Astrocyte of the spinal cord (primary cell): Measurements from ENCODE around the gene PLXNA2.

Source experiments
- DNase-seq: peaks from one replicate; pipeline ENCODE4 v3.0.0; 2011; ENCODE audit warnings: low read depth, low spot score
- H3K4me3 ChIP-seq: 2 replicates; pipeline ENCODE4 v1.5.1; 2011; ENCODE audit warnings: low read depth, mild to moderate bottlenecking, low read length, moderate library complexity
- in situ Hi-C: cut with HindIII; loops from 2 replicates; pipeline ENCODE4 v1.10.0; 2017; ENCODE audit warnings: low sequenced_read_pairs
- TF ChIP-seq, protein P1 (sequence below): IDR thresholded peaks from 2 replicates; pipeline ENCODE4 v1.5.1; 2012; ENCODE audit warnings: low read depth, mild to moderate bottlenecking, low read length, inconsistent platforms

Gene PLXNA2

DNA sequence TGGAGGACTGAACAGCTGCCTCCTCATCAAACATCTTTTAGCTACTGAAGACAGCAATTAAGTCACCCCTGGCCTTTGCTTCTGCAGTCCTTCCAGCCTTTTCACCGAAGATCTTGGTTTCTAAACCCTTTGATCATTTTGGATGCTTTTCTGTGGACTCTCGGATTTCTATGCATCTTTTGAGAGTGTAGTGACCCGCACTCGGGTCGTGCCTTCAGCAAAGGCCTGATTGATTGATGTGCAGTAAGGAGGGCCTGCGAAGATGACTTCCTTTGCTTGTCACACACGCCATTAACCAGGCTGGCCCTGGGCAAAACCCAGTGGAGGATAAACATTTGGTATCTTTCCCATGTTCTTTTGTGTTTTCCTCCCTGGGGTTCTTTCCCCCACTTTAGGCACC is 175.8 kb downstream of the PLXNA2 start:
- TF ChIP-seq, protein P1, sequence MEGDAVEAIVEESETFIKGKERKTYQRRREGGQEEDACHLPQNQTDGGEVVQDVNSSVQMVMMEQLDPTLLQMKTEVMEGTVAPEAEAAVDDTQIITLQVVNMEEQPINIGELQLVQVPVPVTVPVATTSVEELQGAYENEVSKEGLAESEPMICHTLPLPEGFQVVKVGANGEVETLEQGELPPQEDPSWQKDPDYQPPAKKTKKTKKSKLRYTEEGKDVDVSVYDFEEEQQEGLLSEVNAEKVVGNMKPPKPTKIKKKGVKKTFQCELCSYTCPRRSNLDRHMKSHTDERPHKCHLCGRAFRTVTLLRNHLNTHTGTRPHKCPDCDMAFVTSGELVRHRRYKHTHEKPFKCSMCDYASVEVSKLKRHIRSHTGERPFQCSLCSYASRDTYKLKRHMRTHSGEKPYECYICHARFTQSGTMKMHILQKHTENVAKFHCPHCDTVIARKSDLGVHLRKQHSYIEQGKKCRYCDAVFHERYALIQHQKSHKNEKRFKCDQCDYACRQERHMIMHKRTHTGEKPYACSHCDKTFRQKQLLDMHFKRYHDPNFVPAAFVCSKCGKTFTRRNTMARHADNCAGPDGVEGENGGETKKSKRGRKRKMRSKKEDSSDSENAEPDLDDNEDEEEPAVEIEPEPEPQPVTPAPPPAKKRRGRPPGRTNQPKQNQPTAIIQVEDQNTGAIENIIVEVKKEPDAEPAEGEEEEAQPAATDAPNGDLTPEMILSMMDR, result no peak
- H3K4me3 ChIP-seq, result no peak overlapping the region
- no peak for DNase-seq
- in situ Hi-C loops, result no loop called here

DNA sequence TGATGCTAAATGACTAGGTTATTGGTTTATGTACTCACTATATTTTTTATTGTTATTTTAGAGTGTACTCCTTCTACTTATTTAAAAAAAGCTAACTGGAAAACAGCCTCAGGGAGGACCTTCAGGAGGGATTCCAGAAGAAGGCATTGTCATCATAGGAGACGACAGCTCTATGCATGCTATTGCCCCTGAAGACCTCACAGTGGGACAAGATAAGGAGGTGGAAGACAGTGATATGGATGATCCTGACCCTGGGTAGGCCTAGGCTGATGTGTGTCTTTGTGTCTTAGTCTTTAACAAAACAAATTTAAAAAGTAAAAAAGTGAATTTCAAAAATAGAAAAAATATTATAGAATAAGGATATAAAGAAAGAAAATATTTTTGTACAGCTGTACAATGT is 177.6 kb downstream of the PLXNA2 start:
- in situ Hi-C loops, result no loop called here
- DNase-seq, result no peak
- no peak overlapping the region for H3K4me3 ChIP-seq
- TF ChIP-seq, protein P1, result no peak

DNA sequence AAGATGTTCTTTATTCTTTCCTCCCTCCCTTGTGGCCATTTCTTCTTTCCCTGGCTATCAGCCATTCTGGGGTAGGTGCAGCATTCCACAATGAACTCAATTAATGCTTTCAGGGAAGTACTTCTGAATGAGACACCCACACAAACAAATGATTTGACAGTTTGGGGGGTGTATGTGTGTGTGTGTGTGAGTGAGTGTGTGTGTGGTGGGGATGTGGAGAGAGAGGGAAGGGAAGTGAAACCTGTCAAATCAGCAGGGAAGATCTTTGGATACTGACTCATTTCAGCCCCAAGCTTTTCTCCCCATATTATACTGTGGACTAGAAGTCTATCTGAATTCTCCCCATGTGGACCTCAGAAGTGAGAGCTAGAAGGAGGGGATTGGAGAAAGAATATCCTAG is 178.3 kb downstream of the PLXNA2 start:
- TF ChIP-seq, protein P1, result no peak
- no peak overlapping the region for H3K4me3 ChIP-seq
- in situ Hi-C loops, result no loop called here
- DNase-seq, result peak; percentile 46

DNA sequence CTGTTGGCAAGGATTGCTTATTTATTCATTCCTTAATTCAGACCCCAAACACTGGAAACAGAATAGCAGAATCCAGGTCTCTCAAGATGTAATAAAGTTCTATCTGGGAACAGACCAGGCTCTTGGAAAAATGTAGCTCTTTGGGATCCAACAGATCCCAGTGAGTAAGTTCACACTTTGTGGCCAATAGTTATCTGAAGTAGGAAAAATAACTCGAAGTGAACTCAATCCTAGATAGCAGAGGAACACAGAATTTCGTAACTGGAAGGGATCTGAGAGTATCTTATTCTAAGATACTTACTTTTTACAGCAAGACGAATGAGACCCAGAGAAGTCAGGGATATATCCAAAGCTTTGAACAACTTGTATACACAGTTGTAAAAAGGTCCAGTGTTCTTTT is 182.6 kb downstream of the PLXNA2 start:
- in situ Hi-C loops, result no loop called here
- no peak overlapping the region for H3K4me3 ChIP-seq
- DNase-seq, result no peak
- TF ChIP-seq, protein P1, result no peak

DNA sequence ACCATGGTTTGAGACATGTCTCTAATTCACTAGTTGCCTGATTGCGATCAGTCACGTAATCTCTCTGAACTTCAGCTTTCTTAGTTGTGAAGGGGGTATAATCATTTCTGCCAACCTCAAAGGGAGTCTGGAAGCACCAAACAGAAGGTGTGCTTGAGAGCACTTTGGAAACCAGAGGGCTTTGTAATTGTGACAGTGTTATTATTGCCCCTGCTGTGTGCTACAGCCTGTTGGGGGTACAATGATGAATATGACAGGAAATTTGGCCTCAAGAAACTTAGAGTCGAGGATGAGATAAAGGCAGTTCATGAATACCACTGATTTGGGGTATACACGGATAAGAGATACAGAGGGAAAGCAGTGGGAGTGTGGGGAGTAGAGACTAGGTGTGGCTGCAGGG is 183.1 kb downstream of the PLXNA2 start:
- TF ChIP-seq, protein P1, result no peak
- DNase-seq, result no peak
- H3K4me3 ChIP-seq, result no peak overlapping the region
- in situ Hi-C loops, result no loop called here

DNA sequence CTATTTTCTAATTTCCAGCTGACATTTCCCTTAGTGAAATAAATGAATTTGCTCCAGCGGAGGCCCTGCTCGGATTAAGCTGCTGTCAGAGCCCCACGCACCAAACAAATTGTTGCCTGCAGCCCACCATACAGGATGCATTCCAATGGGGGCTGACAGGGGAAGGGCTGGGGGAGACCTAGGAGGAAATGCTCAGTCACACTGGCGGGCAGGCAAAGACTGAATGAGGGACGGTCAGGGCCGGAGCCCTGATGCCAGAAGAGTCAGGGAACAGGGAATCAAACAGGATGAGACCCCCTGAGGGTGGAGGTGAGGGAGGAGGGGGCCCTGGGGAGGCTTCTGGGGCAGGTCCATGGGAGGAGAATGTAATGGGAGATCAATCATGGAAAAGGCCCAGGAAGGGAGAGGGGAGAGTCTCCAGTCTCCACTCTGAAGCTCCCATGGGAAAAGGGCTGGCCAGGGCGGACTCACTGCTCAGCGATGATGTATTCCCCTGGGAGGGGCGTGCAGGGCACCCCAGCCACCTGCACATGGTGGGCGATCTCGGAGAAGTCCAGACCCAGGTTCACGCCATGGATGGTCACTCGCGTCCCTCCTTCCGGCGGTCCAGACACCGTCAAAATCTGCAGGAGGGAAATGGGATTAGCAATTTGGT is 183.8 kb downstream of the PLXNA2 start:
- in situ Hi-C loops, result no loop called here
- TF ChIP-seq, protein P1, result no peak
- no peak for DNase-seq
- H3K4me3 ChIP-seq, result no peak overlapping the region
